ENCODE measurements around the gene ZMIZ1.

The ZMIZ1 gene

GRCh38 chr10:79065091-79065551 is 3.6 kb upstream of the ZMIZ1 start:
- H3K9ac ChIP-seq (ENCODE audit: low read length): no peak overlapping the region
- H3K4me1 ChIP-seq (ENCODE audit: control insufficient read depth, low read depth, low read length): peaks cover 14% of the 10 kb centered on the region
- H3K9me3 ChIP-seq (ENCODE audit: control insufficient read depth, low read depth, low read length): no peaks in the 10 kb centered on the region
- no peak overlapping the region for H3K27ac ChIP-seq (ENCODE audit: low read length)
- no peak overlapping the region for H3K4me3 ChIP-seq (ENCODE audit: low read length)
- no peaks in the 10 kb centered on the region for H3K36me3 ChIP-seq (ENCODE audit: control insufficient read depth, low read depth, low read length)
- peaks cover 13% of the 10 kb centered on the region for H3K27me3 ChIP-seq (ENCODE audit: control insufficient read depth, insufficient read depth, low read length)

GRCh38 chr10:79065853-79066252 is 2.9 kb upstream of the ZMIZ1 start:
- Histone ChIP-seq H3K27ac (ENCODE audit: low read length) (no peak overlapping the region), H3K27me3 (ENCODE audit: control insufficient read depth, insufficient read depth, low read length) (peaks cover 13% of the 10 kb centered on the region), H3K9ac (ENCODE audit: low read length) (no peak overlapping the region), H3K9me3 (ENCODE audit: control insufficient read depth, low read depth, low read length) (no peaks in the 10 kb centered on the region), H3K4me1 (ENCODE audit: control insufficient read depth, low read depth, low read length) (peaks cover 14% of the 10 kb centered on the region), H3K4me3 (ENCODE audit: low read length) (no peak overlapping the region), H3K36me3 (ENCODE audit: control insufficient read depth, low read depth, low read length) (no peaks in the 10 kb centered on the region)

DNA sequence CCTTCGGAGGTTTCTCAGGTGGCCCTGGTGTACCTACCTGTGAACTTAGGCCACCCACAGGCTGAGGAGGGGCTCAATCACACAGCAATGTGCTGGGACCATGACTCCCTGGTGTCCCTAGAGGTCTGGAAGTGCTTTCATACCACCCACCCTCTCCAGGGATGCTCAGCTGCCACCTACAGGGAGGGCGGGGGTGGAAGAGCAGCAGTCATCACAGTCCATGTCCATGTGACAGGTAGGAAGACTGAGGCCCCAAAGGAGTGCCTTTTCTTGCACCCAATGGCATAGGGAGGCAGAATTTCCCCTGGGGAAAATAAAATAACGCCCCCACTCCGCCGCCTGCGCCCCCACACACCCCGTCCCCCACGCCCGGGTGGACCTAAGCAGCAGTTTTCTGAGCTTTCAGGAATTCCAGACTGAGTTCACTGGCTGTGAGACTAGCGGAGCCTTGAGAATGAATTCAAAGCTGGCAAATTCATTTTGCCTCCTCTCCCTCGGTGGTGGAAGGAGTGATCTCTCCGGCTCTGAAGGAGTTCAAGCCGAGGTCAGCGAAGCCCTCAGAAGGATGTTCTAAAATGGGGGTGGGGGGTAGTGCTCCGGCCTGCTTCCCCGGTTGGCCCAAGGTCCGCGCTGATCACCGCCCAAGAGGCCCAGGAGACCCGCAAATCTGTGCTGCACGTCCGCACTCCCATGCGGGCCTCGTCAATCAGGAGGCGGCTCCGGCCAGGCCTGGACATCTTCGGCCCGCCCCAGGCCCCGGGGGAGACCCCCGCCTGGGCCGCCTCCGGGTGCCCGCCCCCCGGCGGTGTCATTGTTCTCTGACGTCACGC is 2.1 kb upstream of the ZMIZ1 start:
- Histone ChIP-seq H3K4me3 (ENCODE audit: low read length) (peak overlapping the region; percentile 59), H3K9ac (ENCODE audit: low read length) (no peak overlapping the region)

GRCh38 chr10:79067241-79068202 is 1.2 kb upstream of the ZMIZ1 start:
- Histone ChIP-seq H3K4me3 (ENCODE audit: low read length) (peak overlapping the region; percentile 80), H3K9me3 (ENCODE audit: control insufficient read depth, low read depth, low read length) (no peaks in the 10 kb centered on the region), H3K27ac (ENCODE audit: low read length) (no peak overlapping the region), H3K36me3 (ENCODE audit: control insufficient read depth, low read depth, low read length) (no peaks in the 10 kb centered on the region), H3K9ac (ENCODE audit: low read length) (peak overlapping the region; percentile 39), H3K27me3 (ENCODE audit: control insufficient read depth, insufficient read depth, low read length) (peaks cover 17% of the 10 kb centered on the region), H3K4me1 (ENCODE audit: control insufficient read depth, low read depth, low read length) (peaks cover 24% of the 10 kb centered on the region)

More for the DNA sequence above, 2.1 kb upstream of the ZMIZ1 start:
- H3K27ac ChIP-seq (ENCODE audit: low read length): no peak overlapping the region
- peaks cover 13% of the 10 kb centered on the region for H3K27me3 ChIP-seq (ENCODE audit: control insufficient read depth, insufficient read depth, low read length)
- no peaks in the 10 kb centered on the region for H3K9me3 ChIP-seq (ENCODE audit: control insufficient read depth, low read depth, low read length)
- H3K4me1 ChIP-seq (ENCODE audit: control insufficient read depth, low read depth, low read length): peaks cover 17% of the 10 kb centered on the region
- H3K36me3 ChIP-seq (ENCODE audit: control insufficient read depth, low read depth, low read length): no peaks in the 10 kb centered on the region

DNA sequence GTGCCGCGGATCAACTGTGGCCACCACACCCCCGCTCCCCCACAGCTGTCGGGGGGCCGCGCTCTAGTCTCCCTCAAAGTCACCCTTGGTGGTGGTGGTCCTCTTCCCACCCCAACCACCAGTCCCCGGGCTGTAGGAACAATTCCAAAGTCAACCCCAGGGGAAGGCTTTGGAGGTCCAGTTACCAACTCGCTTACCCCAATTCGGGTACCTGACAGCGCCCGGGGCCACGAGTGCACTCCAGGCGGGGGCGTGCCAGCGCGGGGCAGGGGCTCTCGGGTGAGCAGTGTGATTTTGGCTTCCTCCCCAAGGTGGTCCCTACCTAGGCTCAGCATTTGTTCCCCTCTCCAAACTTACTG is 584 bp upstream of the ZMIZ1 start:
- H3K27me3 ChIP-seq (ENCODE audit: control insufficient read depth, insufficient read depth, low read length): peaks cover 22% of the 10 kb centered on the region
- H3K4me1 ChIP-seq (ENCODE audit: control insufficient read depth, low read depth, low read length): peaks cover 30% of the 10 kb centered on the region
- H3K9ac ChIP-seq (ENCODE audit: low read length): no peak overlapping the region
- H3K9me3 ChIP-seq (ENCODE audit: control insufficient read depth, low read depth, low read length): no peaks in the 10 kb centered on the region
- H3K4me3 ChIP-seq (ENCODE audit: low read length): peak overlapping the region; percentile 80
- H3K36me3 ChIP-seq (ENCODE audit: control insufficient read depth, low read depth, low read length): no peaks in the 10 kb centered on the region
- no peak overlapping the region for H3K27ac ChIP-seq (ENCODE audit: low read length)

DNA sequence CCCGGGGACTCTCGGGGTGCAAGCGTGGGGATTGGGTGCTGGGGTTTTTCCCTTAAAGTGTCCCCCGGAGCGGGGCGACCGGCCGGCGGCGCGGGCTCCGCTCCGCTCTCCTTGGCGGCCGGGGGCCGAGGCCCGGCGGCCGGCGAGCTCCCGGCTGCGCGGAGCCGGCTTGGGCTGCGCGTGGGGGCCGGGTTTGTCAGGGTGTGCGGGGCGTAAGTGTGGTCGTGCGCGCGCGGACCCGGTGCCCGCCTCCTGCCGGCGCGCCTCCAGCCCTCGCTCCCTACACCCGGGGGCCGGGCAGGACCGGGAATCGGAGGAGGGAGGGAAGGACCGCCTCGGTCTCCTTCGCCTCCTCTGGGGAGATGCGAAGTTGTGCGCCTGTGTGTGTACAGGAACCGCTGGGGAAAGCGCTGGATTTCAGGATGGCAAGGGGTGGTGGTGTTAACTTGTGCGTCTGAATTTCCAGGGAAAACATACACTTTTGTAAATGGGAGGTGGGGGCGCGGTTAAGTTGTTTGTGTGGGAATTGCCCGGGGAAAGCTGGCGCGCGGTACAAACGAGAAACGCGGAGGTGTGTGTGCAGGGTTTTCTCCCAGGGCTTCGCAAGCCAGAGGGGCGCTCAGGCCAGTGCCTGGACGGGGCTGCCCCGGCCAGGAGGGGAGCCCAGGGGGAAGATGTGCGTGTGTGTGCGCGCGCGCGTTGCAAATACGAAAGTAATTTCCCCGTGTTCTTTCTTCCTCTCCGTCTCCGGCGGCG is 737 bp downstream of the ZMIZ1 start:
- Histone ChIP-seq H3K4me3 (ENCODE audit: low read length) (peak overlapping the region; percentile 70), H3K9me3 (ENCODE audit: control insufficient read depth, low read depth, low read length) (no peaks in the 10 kb centered on the region), H3K27me3 (ENCODE audit: control insufficient read depth, insufficient read depth, low read length) (peaks cover 22% of the 10 kb centered on the region), H3K27ac (ENCODE audit: low read length) (no peak overlapping the region), H3K4me1 (ENCODE audit: control insufficient read depth, low read depth, low read length) (peaks cover 30% of the 10 kb centered on the region), H3K9ac (ENCODE audit: low read length) (peak overlapping the region; percentile 34), H3K36me3 (ENCODE audit: control insufficient read depth, low read depth, low read length) (no peaks in the 10 kb centered on the region)

DNA sequence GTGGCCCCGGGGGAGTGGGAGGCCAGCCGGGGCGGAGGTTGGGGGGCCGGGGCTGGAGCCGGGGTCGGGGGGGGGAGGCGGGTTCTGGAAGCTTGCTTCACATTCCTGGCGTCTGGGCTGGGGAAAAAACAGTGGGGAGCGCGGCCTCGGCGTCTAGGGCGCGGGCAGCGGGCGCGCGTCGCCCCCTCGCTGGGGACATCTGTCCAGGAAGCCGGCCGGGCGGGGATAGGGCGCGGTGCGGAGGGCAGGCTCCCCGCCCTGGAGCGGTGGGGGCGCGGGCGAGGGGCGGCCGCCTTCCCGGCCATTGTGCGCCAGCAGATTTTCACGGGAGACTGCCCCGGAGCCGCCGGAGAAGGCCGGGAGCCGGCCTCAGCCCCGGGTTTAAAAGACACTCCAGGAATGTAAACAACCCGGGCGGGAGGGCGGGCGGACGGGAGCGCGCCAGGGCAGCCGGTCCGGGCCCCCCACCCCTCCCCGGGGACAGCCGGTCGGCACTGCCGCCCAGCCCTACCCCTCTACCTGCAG is 1.4 kb downstream of the ZMIZ1 start:
- Histone ChIP-seq H3K27ac (ENCODE audit: low read length) (no peak overlapping the region), H3K27me3 (ENCODE audit: control insufficient read depth, insufficient read depth, low read length) (peaks cover 22% of the 10 kb centered on the region), H3K36me3 (ENCODE audit: control insufficient read depth, low read depth, low read length) (no peaks in the 10 kb centered on the region), H3K9ac (ENCODE audit: low read length) (peak overlapping the region; percentile 60), H3K9me3 (ENCODE audit: control insufficient read depth, low read depth, low read length) (no peaks in the 10 kb centered on the region), H3K4me1 (ENCODE audit: control insufficient read depth, low read depth, low read length) (peaks cover 31% of the 10 kb centered on the region), H3K4me3 (ENCODE audit: low read length) (peak overlapping the region; percentile 70)

DNA sequence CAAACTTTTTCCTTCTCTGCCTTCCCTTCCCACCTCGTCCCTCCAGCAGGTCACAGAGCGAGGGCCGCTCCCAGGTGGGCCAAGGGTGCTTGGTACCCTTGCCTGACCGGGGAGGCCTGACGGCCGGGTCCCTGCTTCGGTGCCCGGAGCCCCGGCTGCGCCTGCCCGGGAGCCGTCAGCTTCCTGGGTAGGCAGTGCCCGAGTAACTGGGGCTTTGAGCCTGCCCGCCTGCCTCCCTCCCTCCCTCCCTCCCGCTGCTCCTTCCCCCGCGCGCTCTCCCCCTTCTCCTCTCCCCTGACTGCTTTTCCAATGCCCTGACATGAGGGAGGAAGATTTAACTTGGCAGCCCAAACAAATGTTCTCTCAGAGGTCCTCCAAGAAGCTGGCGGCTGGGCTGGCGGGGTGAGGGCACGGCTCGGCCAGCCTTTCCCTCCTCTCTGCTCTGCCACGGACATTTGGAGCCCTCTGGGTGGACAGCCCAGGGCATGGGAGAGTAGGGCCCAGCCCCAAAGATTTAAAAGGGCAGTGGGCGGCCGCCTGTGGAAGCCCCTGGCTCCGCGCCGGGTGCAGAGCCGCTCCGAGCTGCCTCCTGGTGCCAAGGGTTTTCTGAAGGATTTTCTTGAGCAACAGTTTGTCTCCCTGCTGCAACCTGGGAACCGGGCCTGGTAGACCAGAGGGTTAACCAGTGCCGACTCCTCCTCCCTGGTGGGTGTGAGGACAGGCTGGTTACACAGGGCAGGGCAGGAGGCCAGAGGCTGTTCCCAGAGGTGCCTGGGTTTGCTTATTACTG is 2.0 kb downstream of the ZMIZ1 start:
- H3K4me1 ChIP-seq (ENCODE audit: control insufficient read depth, low read depth, low read length): peaks cover 35% of the 10 kb centered on the region
- H3K27ac ChIP-seq (ENCODE audit: low read length): no peak overlapping the region
- H3K27me3 ChIP-seq (ENCODE audit: control insufficient read depth, insufficient read depth, low read length): peaks cover 22% of the 10 kb centered on the region
- H3K9ac ChIP-seq (ENCODE audit: low read length): peak overlapping the region; percentile 60
- H3K9me3 ChIP-seq (ENCODE audit: control insufficient read depth, low read depth, low read length): no peaks in the 10 kb centered on the region
- H3K4me3 ChIP-seq (ENCODE audit: low read length): peak overlapping the region; percentile 70
- H3K36me3 ChIP-seq (ENCODE audit: control insufficient read depth, low read depth, low read length): no peaks in the 10 kb centered on the region

DNA sequence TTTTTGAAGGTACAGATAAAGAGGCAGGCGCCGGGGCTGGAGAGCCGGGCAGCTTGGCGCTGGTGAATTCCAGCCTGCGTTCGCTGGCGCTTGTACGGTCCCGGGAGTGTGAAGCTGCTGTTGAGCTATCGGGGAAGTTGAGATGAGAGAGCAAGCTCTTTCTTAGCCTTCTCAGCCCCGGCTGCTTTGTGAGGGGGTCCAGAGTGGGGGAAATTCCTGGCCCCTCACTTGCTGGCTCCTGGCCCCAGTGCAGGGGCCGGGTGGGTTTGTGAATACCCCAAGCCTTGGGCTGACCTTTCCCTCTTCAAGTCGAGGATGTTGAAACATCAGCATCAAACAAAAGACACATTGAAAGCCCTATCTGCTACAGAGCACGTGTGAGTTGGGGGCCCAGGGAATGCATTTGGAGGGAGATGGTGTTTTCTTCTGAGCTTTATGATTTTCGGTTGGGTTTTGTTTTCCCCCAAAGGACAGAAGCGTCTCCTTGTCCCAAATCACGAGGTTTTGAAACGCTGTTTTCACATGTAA is 2.7 kb downstream of the ZMIZ1 start:
- Histone ChIP-seq H3K9ac (ENCODE audit: low read length) (peak overlapping the region; percentile 60), H3K4me3 (ENCODE audit: low read length) (peak overlapping the region; percentile 70), H3K36me3 (ENCODE audit: control insufficient read depth, low read depth, low read length) (no peaks in the 10 kb centered on the region), H3K4me1 (ENCODE audit: control insufficient read depth, low read depth, low read length) (peaks cover 32% of the 10 kb centered on the region), H3K9me3 (ENCODE audit: control insufficient read depth, low read depth, low read length) (no peaks in the 10 kb centered on the region), H3K27ac (ENCODE audit: low read length) (no peak overlapping the region), H3K27me3 (ENCODE audit: control insufficient read depth, insufficient read depth, low read length) (peaks cover 17% of the 10 kb centered on the region)

DNA sequence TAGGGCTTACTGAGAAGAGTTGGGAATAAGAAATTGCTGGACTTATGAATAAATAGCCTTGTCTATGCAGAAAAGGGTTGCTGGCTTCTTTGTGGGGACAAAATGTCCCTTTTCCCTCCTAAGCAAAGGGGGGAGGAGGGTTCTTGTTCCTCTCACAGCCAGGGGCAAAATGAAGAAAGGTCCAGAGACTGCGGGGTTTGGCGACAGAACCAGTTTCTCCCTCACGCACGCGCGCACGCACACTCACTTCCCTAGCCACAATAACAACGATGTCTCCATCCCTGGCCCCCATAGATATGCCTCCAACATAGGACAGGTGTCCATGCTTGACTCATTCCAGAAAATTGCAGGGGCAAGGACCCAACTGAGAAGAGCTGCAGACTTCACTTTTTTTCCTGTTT is 3.3 kb downstream of the ZMIZ1 start:
- H3K9me3 ChIP-seq (ENCODE audit: control insufficient read depth, low read depth, low read length): no peaks in the 10 kb centered on the region
- no peak overlapping the region for H3K27ac ChIP-seq (ENCODE audit: low read length)
- H3K4me3 ChIP-seq (ENCODE audit: low read length): peak overlapping the region; percentile 70
- no peak overlapping the region for H3K9ac ChIP-seq (ENCODE audit: low read length)
- peaks cover 28% of the 10 kb centered on the region for H3K4me1 ChIP-seq (ENCODE audit: control insufficient read depth, low read depth, low read length)
- no peaks in the 10 kb centered on the region for H3K36me3 ChIP-seq (ENCODE audit: control insufficient read depth, low read depth, low read length)
- H3K27me3 ChIP-seq (ENCODE audit: control insufficient read depth, insufficient read depth, low read length): peaks cover 14% of the 10 kb centered on the region
